Measurements from ENCODE around the gene FRMD4B.

- TF ChIP-seq POLR2A (IDR thresholded peaks at IDR 0.05) (no peak), CTCF (IDR thresholded peaks at IDR 0.05) (no peak), POLR2AphosphoS5 (IDR thresholded peaks at IDR 0.05) (no peak)
Observed at GRCh38 chr3:69197922-69198530, 187.9 kb downstream of the FRMD4B start.
